GM12875 (cell line): ENCODE measurements around the gene ELMOD3.

Source experiments
- H3K4me3 ChIP-seq: one replicate; pipeline ENCODE4 v1.5.1; 2011; ENCODE audit warnings: low read depth, low read length, control low read depth
- TF ChIP-seq, protein P1 (sequence below): IDR thresholded peaks from 2 replicates; pipeline ENCODE4 v1.5.1; 2011; ENCODE audit warnings: low read depth, mild to moderate bottlenecking, control low read depth, inconsistent platforms, low read length, moderate library complexity, borderline replicate concordance; ENCODE audit not compliant: insufficient read depth

ELMOD3 gene

DNA sequence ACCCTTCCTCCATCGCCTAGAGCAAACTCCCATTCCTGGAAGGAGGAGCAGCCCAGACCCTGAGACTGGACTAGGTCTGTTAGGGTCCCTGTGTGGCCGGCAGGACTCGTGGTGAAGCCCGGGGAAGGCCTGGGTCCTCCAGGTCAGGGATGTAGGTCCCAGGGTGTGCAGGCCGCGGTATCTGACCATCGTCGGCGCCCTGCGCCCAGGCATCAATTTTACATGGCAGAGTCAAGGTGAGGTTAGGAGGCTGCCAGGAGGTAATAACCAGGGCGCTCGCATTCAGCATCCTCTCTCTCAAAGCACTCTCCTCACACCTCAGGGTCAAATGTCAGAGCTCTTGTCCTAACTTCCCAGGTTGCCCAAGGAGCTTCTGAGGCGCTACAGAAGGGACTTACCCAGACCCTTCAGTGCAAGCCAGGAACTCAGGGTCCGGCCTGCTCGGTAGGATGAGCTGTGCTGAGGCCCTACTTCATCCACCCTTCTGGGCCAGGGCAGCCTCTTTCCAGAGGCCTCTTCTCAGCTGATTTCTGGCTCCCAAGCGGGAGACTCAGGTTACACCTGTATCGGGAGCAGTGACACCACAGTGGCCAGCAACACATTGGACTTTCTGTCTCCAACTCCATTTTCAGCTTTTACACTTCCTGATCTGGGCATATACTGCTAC, 64.6 kb downstream of the ELMOD3 start:
- TF ChIP-seq, protein P1, sequence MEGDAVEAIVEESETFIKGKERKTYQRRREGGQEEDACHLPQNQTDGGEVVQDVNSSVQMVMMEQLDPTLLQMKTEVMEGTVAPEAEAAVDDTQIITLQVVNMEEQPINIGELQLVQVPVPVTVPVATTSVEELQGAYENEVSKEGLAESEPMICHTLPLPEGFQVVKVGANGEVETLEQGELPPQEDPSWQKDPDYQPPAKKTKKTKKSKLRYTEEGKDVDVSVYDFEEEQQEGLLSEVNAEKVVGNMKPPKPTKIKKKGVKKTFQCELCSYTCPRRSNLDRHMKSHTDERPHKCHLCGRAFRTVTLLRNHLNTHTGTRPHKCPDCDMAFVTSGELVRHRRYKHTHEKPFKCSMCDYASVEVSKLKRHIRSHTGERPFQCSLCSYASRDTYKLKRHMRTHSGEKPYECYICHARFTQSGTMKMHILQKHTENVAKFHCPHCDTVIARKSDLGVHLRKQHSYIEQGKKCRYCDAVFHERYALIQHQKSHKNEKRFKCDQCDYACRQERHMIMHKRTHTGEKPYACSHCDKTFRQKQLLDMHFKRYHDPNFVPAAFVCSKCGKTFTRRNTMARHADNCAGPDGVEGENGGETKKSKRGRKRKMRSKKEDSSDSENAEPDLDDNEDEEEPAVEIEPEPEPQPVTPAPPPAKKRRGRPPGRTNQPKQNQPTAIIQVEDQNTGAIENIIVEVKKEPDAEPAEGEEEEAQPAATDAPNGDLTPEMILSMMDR = no peak

DNA sequence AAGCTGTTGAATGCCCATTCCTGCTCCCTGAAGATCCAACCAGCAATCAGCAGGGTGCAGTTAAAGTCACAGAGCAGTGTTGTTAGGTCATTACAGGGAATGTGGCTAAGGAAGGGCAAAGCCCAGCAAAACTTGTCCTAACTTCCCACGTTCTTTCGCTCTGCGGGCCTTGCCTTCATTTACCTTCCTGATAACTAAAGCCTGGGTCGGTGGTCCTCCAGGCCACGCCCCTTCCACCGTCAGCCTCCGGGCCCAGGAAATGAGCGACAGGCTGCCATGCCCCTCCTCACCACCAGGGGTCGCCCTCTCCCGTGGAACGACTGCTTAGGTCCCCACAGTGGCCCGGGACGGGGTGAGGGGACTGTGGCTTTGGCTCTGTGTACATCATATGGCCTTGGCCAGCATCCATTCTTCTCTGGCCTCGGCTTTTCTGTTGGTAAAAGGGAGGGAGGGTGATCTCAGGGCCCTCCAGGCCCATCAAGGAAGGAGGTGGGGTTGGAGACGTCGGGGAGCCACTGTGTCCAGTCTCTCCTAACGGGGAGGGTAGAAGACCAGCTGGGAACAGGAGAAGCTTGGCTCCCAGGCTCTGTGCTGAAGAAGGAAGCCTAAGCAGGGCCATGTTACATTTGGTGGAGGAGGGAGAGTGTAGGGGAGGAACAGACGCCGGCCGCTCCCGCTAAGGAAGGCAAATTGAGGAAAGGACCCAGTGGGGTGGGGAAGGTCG, 66.1 kb downstream of the ELMOD3 start:
- H3K4me3 ChIP-seq = no peak overlapping the region
- TF ChIP-seq, protein P1 = peak; percentile 100

More for the DNA sequence above, 64.6 kb downstream of the ELMOD3 start:
- peak overlapping the region; percentile 52 for H3K4me3 ChIP-seq

DNA sequence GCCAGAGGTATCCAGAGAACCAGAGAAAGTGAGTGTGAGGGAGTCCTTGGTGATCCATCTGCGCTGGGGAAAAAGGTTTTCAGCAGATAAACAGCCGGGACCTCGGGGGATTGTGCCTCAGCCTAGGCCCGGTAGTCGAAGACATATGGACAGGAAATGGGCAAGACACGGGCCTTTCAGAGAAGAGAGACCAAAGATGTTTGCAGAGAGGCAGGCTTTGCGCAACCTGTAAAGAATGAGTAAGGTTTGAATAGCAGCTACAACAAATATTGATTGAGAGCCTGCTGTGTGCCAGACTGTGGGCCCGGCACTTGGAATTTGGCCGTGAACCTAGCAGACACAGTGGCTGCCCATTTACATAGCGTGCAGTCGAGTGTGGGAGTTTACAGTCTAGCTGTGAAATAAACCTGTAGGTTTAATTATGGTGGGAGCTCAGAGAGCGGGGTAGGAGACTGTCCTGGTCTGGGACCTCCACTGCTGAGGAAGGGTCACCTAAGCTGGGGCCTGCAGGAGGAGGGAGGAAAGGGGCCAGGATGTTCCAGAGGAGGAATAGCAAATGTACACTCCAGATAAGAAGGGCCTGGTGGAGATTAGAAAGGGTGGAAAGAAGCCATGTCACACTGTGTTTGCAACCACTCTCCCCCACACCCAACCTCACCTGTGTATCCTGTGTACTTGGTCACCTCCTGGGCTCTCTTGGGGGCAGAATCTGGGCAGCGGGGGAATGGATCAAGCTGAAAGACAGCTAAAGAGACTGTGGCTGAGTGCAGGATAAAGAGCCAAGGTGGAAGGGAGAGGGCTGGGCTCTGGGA, 66.9 kb downstream of the ELMOD3 start:
- TF ChIP-seq, protein P1 = no peak
- H3K4me3 ChIP-seq = no peak overlapping the region

DNA sequence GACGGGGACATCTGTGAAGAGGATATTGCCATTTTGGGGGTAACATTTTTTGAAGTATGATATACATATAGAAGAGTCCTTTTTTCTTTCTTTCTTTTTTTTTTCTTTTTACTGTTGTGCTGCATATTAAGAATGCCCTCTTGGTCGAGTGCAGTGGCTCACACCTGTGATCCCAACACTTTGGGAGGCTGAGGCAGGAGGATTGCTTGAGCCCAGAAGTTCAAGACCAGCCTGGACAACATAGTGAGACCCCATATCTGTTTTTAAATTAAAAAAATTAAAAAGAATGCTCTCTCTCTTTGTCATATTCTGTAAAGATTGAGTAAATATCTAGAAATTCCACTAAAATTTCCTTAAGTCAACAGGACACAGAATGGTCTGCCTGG, 67.5 kb downstream of the ELMOD3 start:
- TF ChIP-seq, protein P1 = no peak
- no peak overlapping the region for H3K4me3 ChIP-seq

DNA sequence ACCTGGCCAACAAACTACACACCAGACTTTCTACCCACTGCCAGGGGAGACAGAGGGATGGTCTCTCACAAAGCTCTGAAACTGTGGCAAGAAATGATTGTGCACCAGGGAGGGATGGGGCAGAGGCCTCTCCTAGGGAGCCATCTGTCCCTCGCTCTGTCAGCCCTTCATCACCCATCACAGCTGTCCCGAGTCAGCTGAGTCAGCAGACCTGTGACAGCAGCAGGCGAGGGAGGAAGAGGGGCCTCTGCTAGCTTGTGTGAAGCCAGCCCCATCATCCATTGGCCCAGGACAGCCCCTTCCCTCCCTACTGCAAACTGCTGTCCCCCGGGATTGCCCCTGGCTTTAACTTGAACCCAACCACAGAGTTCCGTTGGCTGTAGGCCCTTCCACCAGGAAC, 69.0 kb downstream of the ELMOD3 start:
- TF ChIP-seq, protein P1 = no peak
- no peak overlapping the region for H3K4me3 ChIP-seq

DNA sequence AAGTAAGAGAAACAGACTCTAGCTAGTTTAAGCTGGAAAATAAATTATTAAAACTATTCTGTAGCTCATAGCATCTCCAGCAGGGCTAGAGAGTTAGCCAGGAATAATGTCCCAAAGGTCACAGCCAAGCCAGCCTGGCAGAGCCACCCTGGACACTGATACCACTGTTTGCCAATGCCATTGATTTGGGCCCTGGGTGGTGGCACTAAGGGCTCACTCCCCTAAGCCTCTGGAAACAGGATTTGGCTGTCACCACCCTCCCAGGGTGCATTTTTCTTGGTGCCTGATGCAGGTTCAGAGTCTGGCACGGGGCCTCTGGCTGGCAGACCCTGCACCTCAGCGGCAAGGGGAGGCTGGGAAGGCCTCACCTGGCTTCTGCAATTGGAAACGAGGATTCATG, 71.0 kb downstream of the ELMOD3 start:
- no peak overlapping the region for H3K4me3 ChIP-seq
- TF ChIP-seq, protein P1 = no peak
